ENCODE results near the gene TMEM9. TPM values are rescaled to one million over a fixed set of nuclear protein-coding genes. Genes with fewer than 3 reads are reported as not detected.

Gene TMEM9
- total and polyA plus RNA-seq, 8 donors: 21.7 to 53.8 (median 48.0) TPM

GRCh38 chr1:201104141-201104540 is 50.1 kb downstream of the TMEM9 start:
- intact Hi-C loops (cut with DNase I; ENCODE audit: low total_unique reads): no loop called here
- 29 to 82% (median 55%) methylated on average over 1 of the region's 1 CpG for WGBS, 5 donors
- DNase-seq: no peak
- Histone ChIP-seq H3K27me3 (no peaks in the 10 kb centered on the region), H3K36me3 (no peaks in the 10 kb centered on the region), H3K4me1 (no peaks in the 10 kb centered on the region), H3K4me3 (no peak overlapping the region), H3K27ac (no peak overlapping the region), H3K9me3 (no peaks in the 10 kb centered on the region)
- TF ChIP-seq POLR2A (IDR thresholded peaks at IDR 0.05) (no peak), CTCF (IDR thresholded peaks at IDR 0.05) (no peak), EP300 (IDR thresholded peaks at IDR 0.05) (no peak), POLR2AphosphoS5 (IDR thresholded peaks at IDR 0.05) (no peak)

- TF ChIP-seq EP300 (IDR thresholded peaks at IDR 0.05): no peak
- TF ChIP-seq POLR2AphosphoS5 (IDR thresholded peaks at IDR 0.05): no peak
- TF ChIP-seq POLR2A (IDR thresholded peaks at IDR 0.05): no peak
- TF ChIP-seq CTCF (IDR thresholded peaks at IDR 0.05): no peak
- intact Hi-C loops (cut with DNase I; ENCODE audit: low total_unique reads): no loop called here
- Histone ChIP-seq H3K36me3 (no peaks in the 10 kb centered on the region), H3K27ac (no peak overlapping the region), H3K9me3 (no peaks in the 10 kb centered on the region), H3K4me1 (no peaks in the 10 kb centered on the region), H3K4me3 (no peak overlapping the region), H3K27me3 (peaks cover 0 to 2% (median 0%) of the 10 kb centered on the region in 3 donors)
- DNase-seq: no peak
- 65 to 81% (median 76%) methylated on average over 9 of the region's 9 CpGs for WGBS, 5 donors
These were observed 50.6 kb downstream of the TMEM9 start for GRCh38 chr1:201103666-201104065.

- Histone ChIP-seq H3K27ac (no peak overlapping the region), H3K4me1 (no peaks in the 10 kb centered on the region), H3K36me3 (no peaks in the 10 kb centered on the region), H3K4me3 (no peak overlapping the region), H3K9me3 (no peaks in the 10 kb centered on the region), H3K27me3 (peaks cover 0 to 6% (median 0%) of the 10 kb centered on the region in 3 donors)
- WGBS, 5 donors: 90% methylated on average over 12 of the region's 12 CpGs
- intact Hi-C loops (cut with DNase I; ENCODE audit: low total_unique reads): no loop called here
- TF ChIP-seq POLR2A (IDR thresholded peaks at IDR 0.05): no peak
- no peak for TF ChIP-seq POLR2AphosphoS5 (IDR thresholded peaks at IDR 0.05)
- no peak for TF ChIP-seq CTCF (IDR thresholded peaks at IDR 0.05)
- no peak for TF ChIP-seq EP300 (IDR thresholded peaks at IDR 0.05)
- DNase-seq: no peak
These were observed 53.9 kb downstream of the TMEM9 start for GRCh38 chr1:201100169-201100930.

- Histone ChIP-seq H3K36me3 (no peaks in the 10 kb centered on the region), H3K9me3 (no peaks in the 10 kb centered on the region), H3K27ac (no peak overlapping the region), H3K4me3 (no peak overlapping the region), H3K4me1 (no peaks in the 10 kb centered on the region), H3K27me3 (peaks cover 0 to 6% (median 0%) of the 10 kb centered on the region in 3 donors)
- 77 to 84% (median 80%) methylated on average over 5 of the region's 5 CpGs for WGBS, 5 donors
- DNase-seq: no peak
- no peak for TF ChIP-seq EP300 (IDR thresholded peaks at IDR 0.05)
- no peak for TF ChIP-seq CTCF (IDR thresholded peaks at IDR 0.05)
- no peak for TF ChIP-seq POLR2A (IDR thresholded peaks at IDR 0.05)
- TF ChIP-seq POLR2AphosphoS5 (IDR thresholded peaks at IDR 0.05): no peak
- intact Hi-C loops (cut with DNase I; ENCODE audit: low total_unique reads): no loop called here
These were observed 55.1 kb downstream of the TMEM9 start for GRCh38 chr1:201098992-201099677.

Data from stomach (tissue), 9 donors.